ENCODE results near the gene KCP.

KCP gene

DNA sequence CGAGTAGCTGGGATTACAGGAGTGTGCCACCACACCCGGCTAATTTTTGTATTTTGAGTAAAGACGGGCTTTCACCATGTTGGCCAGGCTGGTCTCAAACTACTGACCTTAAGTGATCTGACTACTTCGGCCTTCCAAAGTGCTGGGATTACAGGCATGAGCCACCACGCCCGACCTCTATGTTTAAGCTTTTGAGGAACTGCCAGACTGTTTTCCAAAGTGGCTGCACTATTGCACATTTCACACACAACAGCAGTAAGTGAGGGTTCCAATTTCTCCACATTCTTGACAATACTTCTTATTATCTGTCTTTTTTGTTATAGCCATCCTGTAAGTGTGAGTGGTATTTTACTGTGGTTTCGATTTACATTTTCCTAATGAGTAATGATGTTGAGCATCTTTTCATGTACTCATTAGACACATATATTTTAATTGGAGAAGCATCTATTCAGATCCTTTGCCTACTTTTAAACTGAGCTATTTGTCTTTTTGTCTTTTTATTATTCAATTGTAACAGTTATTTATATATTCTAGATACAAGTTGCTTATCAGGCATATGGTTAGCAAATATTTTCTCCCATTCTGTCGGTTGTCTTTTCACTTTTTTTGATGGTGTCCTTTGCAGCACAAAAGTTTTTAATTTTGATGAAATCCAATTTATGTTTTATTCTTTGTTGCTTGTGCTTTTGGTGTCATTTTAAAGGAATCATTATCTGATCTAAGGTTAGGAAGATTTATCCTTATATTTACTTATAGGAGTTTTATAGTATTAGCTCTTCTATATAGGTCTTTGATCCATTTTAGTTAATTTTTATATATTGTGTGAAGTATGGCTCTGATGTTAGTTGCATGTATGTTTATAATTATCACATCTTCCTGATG lies 14.4 kb upstream of the KCP start:
- Histone ChIP-seq H3K27me3 (replicated peaks; ENCODE audit: control insufficient read depth, insufficient read depth, low read length) (no peaks in the 10 kb centered on the region), H3K36me3 (ENCODE audit: control insufficient read depth, insufficient read depth, low read length) (no peaks in the 10 kb centered on the region), H3K4me3 (replicated peaks; ENCODE audit: low read depth, low read length) (no peak overlapping the region)
- no peak for DNase-seq (ENCODE audit: extremely low read depth, insufficient read length)
- TF ChIP-seq, protein P1, sequence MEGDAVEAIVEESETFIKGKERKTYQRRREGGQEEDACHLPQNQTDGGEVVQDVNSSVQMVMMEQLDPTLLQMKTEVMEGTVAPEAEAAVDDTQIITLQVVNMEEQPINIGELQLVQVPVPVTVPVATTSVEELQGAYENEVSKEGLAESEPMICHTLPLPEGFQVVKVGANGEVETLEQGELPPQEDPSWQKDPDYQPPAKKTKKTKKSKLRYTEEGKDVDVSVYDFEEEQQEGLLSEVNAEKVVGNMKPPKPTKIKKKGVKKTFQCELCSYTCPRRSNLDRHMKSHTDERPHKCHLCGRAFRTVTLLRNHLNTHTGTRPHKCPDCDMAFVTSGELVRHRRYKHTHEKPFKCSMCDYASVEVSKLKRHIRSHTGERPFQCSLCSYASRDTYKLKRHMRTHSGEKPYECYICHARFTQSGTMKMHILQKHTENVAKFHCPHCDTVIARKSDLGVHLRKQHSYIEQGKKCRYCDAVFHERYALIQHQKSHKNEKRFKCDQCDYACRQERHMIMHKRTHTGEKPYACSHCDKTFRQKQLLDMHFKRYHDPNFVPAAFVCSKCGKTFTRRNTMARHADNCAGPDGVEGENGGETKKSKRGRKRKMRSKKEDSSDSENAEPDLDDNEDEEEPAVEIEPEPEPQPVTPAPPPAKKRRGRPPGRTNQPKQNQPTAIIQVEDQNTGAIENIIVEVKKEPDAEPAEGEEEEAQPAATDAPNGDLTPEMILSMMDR (IDR thresholded peaks at IDR 0.05; ENCODE audit: insufficient read depth, low read length, poor library complexity, severe bottlenecking) = no peak

DNA sequence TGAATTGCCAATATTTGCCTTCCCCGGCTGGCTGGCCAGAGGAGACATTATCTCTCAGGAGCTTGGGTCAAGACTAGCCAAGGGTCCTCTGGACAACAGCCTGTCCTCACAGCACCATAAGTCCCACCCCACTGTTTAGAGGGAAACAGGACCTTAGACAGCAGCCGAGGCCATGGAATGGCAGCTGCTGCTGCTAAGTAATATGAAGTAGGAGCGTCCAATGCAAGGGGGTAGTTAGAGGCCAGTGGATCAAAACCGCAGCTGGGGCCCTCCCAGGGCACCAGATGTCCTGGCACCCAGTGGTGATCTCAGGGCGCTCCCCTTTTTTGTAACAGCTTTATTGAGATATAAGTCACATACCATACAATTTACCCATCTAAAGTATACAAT lies 12.9 kb upstream of the KCP start:
- Histone ChIP-seq H3K27me3 (replicated peaks; ENCODE audit: control insufficient read depth, insufficient read depth, low read length) (no peaks in the 10 kb centered on the region), H3K36me3 (ENCODE audit: control insufficient read depth, insufficient read depth, low read length) (no peaks in the 10 kb centered on the region), H3K4me3 (replicated peaks; ENCODE audit: low read depth, low read length) (no peak overlapping the region)
- TF ChIP-seq, protein P1 (IDR thresholded peaks at IDR 0.05; ENCODE audit: insufficient read depth, low read length, poor library complexity, severe bottlenecking) = no peak
- no peak for DNase-seq (ENCODE audit: extremely low read depth, insufficient read length)

DNA sequence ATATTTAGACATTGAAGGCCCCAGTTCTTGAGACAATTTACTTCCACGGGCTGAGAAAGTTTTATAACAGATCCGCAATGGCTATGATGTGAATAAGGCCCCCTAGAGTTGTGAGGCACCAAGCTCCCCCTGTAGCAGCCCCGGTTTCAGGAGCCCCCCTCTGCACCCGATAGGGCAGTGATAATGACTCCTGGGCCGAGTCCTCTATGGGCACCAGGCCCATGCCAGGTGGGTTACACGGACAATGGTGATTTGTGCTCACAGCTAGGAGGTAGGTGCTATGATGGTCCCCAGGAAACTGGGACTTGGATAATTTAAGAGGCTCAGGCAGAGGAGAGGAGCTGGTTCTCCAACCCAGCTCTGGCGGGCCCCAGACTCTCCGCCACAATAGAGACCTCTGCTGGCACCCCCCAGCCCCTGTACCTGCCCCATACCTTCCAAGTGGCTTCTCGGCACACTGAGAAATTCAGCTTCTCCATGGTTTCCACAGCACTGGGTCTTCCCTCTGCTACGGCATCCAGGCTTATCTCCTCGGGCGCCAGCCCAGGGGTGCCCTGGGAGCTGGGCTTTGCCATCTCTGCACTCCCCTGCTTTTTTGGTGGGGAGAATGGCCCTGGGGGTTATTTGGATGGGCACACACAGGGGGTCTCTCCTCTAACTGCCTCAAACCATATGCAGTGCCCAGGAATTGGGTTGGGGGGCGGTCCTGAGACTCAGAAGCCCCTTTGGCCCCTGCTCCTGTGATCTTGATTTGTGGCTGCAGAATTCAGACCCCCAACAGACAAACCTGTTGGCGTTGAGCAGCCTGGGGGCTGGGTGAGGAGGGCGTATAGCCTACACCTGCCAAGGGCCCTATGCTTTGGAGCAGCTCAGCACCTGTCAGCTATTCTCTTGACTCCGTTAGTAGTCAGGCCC lies 12.2 kb upstream of the KCP start:
- H3K27me3 ChIP-seq (replicated peaks; ENCODE audit: control insufficient read depth, insufficient read depth, low read length) = no peaks in the 10 kb centered on the region
- DNase-seq (ENCODE audit: extremely low read depth, insufficient read length) = no peak
- no peak overlapping the region for H3K4me3 ChIP-seq (replicated peaks; ENCODE audit: low read depth, low read length)
- no peaks in the 10 kb centered on the region for H3K36me3 ChIP-seq (ENCODE audit: control insufficient read depth, insufficient read depth, low read length)
- TF ChIP-seq, protein P1 (IDR thresholded peaks at IDR 0.05; ENCODE audit: insufficient read depth, low read length, poor library complexity, severe bottlenecking) = no peak

DNA sequence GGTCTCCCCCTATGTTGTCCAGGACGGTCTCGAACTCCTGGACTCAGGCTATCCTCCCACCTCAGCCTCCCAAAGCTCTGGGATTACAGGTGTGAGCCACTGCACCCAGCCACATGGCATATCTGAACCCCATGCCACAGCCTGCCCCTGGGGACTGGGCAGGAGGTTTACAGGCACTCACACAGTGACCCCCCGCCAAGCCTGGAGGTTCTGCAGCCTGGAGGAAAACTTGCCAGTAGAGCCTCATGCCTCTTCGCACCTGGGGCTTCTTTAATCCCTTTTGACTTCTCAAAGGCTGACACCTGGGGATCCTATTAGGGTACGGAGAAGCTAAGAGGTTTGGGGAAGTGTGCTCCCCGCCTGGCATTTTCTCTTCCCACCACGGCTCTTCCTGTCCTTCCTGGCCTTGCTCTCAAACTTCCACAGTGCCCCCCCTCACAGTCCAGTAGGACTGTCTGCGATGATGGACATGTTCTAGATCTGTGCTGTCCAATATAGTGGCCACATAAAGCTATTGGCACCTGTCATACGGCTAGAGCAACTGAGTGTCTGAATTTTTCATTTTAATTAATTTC lies 11.4 kb upstream of the KCP start:
- H3K36me3 ChIP-seq (ENCODE audit: control insufficient read depth, insufficient read depth, low read length) = no peaks in the 10 kb centered on the region
- no peak for DNase-seq (ENCODE audit: extremely low read depth, insufficient read length)
- TF ChIP-seq, protein P1 (IDR thresholded peaks at IDR 0.05; ENCODE audit: insufficient read depth, low read length, poor library complexity, severe bottlenecking) = no peak
- no peaks in the 10 kb centered on the region for H3K27me3 ChIP-seq (replicated peaks; ENCODE audit: control insufficient read depth, insufficient read depth, low read length)
- no peak overlapping the region for H3K4me3 ChIP-seq (replicated peaks; ENCODE audit: low read depth, low read length)

DNA sequence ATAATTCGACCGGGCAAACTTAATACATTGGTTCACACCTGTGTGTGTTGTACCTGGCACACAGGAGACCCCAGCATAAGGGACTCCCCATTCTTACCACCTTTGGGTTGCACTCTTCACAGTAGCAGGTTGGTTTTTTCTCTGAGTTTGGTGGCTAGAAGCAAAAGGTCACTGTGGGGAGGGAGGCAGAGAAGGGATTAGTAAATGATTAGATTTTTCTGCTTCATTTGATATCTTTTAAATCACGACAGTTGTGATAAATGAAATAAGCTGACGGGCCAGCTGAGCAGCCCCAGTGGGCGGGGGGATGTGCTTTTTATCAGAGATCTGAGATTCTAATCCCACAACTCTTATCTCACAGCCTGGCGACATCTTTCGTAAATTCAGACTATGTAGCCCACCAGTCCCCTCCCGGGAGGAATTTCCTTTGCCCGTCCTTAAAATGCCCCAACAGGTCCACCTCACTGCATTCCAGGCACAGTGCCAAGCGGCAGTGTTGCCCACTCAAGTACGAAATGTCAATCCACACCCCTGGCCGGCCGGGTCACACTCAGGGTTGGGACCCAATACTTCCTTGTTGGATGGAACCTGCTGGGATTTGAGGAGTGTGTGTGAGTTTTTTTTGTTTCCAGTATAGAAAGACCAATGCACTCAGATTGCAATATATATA lies 10.5 kb upstream of the KCP start:
- TF ChIP-seq, protein P1 (IDR thresholded peaks at IDR 0.05; ENCODE audit: insufficient read depth, low read length, poor library complexity, severe bottlenecking) = no peak
- H3K27me3 ChIP-seq (replicated peaks; ENCODE audit: control insufficient read depth, insufficient read depth, low read length) = no peaks in the 10 kb centered on the region
- DNase-seq (ENCODE audit: extremely low read depth, insufficient read length) = no peak
- no peak overlapping the region for H3K4me3 ChIP-seq (replicated peaks; ENCODE audit: low read depth, low read length)
- no peaks in the 10 kb centered on the region for H3K36me3 ChIP-seq (ENCODE audit: control insufficient read depth, insufficient read depth, low read length)
